Measurements from ENCODE around the gene ZNF362.
A peak's percentile ranks its signal among the peaks of the same experiment; 100 is the strongest.
"Not testable (repeated sequence)": the region's sequence is repeated elsewhere in the genome, so short reads cannot be mapped to it uniquely, and the experiment has no call there.

Gene ZNF362

GRCh38 chr1:33235521-33235920, 20.8 kb upstream of the ZNF362 start:
- DNase-seq (ENCODE audit: low spot score in 2 of 2) (no peak), ATAC-seq (ENCODE audit: low read depth) (no peak)
- no peak overlapping the region for H3K27ac Mint-ChIP-seq
- no peak overlapping the region for H3K4me3 Mint-ChIP-seq
- peaks cover 10% of the 10 kb centered on the region for H3K27me3 Mint-ChIP-seq
- no peaks in the 10 kb centered on the region for H3K36me3 Mint-ChIP-seq
- no peaks in the 10 kb centered on the region for H3K4me1 Mint-ChIP-seq
- no peaks in the 10 kb centered on the region for H3K9me3 Mint-ChIP-seq

GRCh38 chr1:33236498-33236897, 19.8 kb upstream of the ZNF362 start:
- no peak overlapping the region for H3K27ac Mint-ChIP-seq
- DNase-seq (ENCODE audit: low spot score in 2 of 2), result no peak
- no peaks in the 10 kb centered on the region for H3K4me1 Mint-ChIP-seq
- H3K9me3 Mint-ChIP-seq, result no peaks in the 10 kb centered on the region
- no peak overlapping the region for H3K4me3 Mint-ChIP-seq
- H3K36me3 Mint-ChIP-seq, result no peaks in the 10 kb centered on the region
- no peak for ATAC-seq (ENCODE audit: low read depth)
- H3K27me3 Mint-ChIP-seq, result peaks cover 8% of the 10 kb centered on the region

- Mint-ChIP-seq H3K4me3 (no peak overlapping the region), H3K9me3 (no peaks in the 10 kb centered on the region), H3K36me3 (no peaks in the 10 kb centered on the region), H3K4me1 (no peaks in the 10 kb centered on the region), H3K27ac (no peak overlapping the region), H3K27me3 (peaks cover 12% of the 10 kb centered on the region)
- DNase-seq (ENCODE audit: low spot score in 2 of 2) (no peak), ATAC-seq (ENCODE audit: low read depth) (peak; percentile 56)
These were observed 18.7 kb upstream of the ZNF362 start for GRCh38 chr1:33237579-33237978.

GRCh38 chr1:33238194-33238724, 18.0 kb upstream of the ZNF362 start:
- H3K36me3 Mint-ChIP-seq; ATAC-seq (ENCODE audit: low read depth); H3K4me1 Mint-ChIP-seq; H3K9me3 Mint-ChIP-seq; DNase-seq (ENCODE audit: low spot score in 2 of 2); H3K4me3 Mint-ChIP-seq; H3K27ac Mint-ChIP-seq; H3K27me3 Mint-ChIP-seq: not testable (repeated sequence)

GRCh38 chr1:33239410-33239809, 16.9 kb upstream of the ZNF362 start:
- not testable (repeated sequence) for H3K27me3 Mint-ChIP-seq; H3K27ac Mint-ChIP-seq; ATAC-seq (ENCODE audit: low read depth); H3K9me3 Mint-ChIP-seq; H3K4me1 Mint-ChIP-seq; DNase-seq (ENCODE audit: low spot score in 2 of 2); H3K36me3 Mint-ChIP-seq; H3K4me3 Mint-ChIP-seq

GRCh38 chr1:33241866-33242265, 14.4 kb upstream of the ZNF362 start:
- H3K4me1 Mint-ChIP-seq, result no peaks in the 10 kb centered on the region

GRCh38 chr1:33242652-33243051, 13.6 kb upstream of the ZNF362 start:
- H3K4me1 Mint-ChIP-seq, result no peaks in the 10 kb centered on the region
- H3K27me3 Mint-ChIP-seq, result peaks cover 7% of the 10 kb centered on the region
- no peaks in the 10 kb centered on the region for H3K9me3 Mint-ChIP-seq
- ATAC-seq (ENCODE audit: low read depth) (no peak), DNase-seq (ENCODE audit: low spot score in 2 of 2) (no peak)
- no peaks in the 10 kb centered on the region for H3K36me3 Mint-ChIP-seq
- no peak overlapping the region for H3K4me3 Mint-ChIP-seq
- H3K27ac Mint-ChIP-seq, result no peak overlapping the region

More at GRCh38 chr1:33241866-33242265, 14.4 kb upstream of the ZNF362 start:
- Mint-ChIP-seq H3K27me3 (peaks cover 7% of the 10 kb centered on the region), H3K36me3 (no peaks in the 10 kb centered on the region), H3K27ac (no peak overlapping the region), H3K4me3 (no peak overlapping the region), H3K9me3 (no peaks in the 10 kb centered on the region)
- ATAC-seq (ENCODE audit: low read depth) (no peak), DNase-seq (ENCODE audit: low spot score in 2 of 2) (no peak)

GRCh38 chr1:33244143-33244808, 12.0 kb upstream of the ZNF362 start:
- no peaks in the 10 kb centered on the region for H3K36me3 Mint-ChIP-seq
- no peak for DNase-seq (ENCODE audit: low spot score in 2 of 2)
- H3K27ac Mint-ChIP-seq, result peak overlapping the region; percentile 67
- H3K4me1 Mint-ChIP-seq, result no peaks in the 10 kb centered on the region
- no peak overlapping the region for H3K4me3 Mint-ChIP-seq
- H3K27me3 Mint-ChIP-seq, result peaks cover 18% of the 10 kb centered on the region
- H3K9me3 Mint-ChIP-seq, result no peaks in the 10 kb centered on the region
- ATAC-seq (ENCODE audit: low read depth), result no peak

- H3K27me3 Mint-ChIP-seq, result peaks cover 20% of the 10 kb centered on the region
- ATAC-seq (ENCODE audit: low read depth) (no peak), DNase-seq (ENCODE audit: low spot score in 2 of 2) (no peak)
- peak overlapping the region; percentile 67 for H3K27ac Mint-ChIP-seq
- H3K36me3 Mint-ChIP-seq, result no peaks in the 10 kb centered on the region
- no peaks in the 10 kb centered on the region for H3K4me1 Mint-ChIP-seq
- H3K4me3 Mint-ChIP-seq, result no peak overlapping the region
- H3K9me3 Mint-ChIP-seq, result no peaks in the 10 kb centered on the region
These were observed 11.5 kb upstream of the ZNF362 start for GRCh38 chr1:33244809-33245186.

- Mint-ChIP-seq H3K36me3 (no peaks in the 10 kb centered on the region), H3K27me3 (peaks cover 27% of the 10 kb centered on the region), H3K9me3 (no peaks in the 10 kb centered on the region), H3K27ac (no peak overlapping the region), H3K4me1 (no peaks in the 10 kb centered on the region), H3K4me3 (no peak overlapping the region)
- ATAC-seq (ENCODE audit: low read depth) (no peak), DNase-seq (ENCODE audit: low spot score in 2 of 2) (no peak)
These were observed 10.1 kb upstream of the ZNF362 start for GRCh38 chr1:33246171-33246570.

GRCh38 chr1:33247545-33247944, 8.7 kb upstream of the ZNF362 start:
- Mint-ChIP-seq H3K4me3 (no peak overlapping the region), H3K36me3 (no peaks in the 10 kb centered on the region), H3K9me3 (peaks cover 2% of the 10 kb centered on the region), H3K27me3 (peaks cover 29% of the 10 kb centered on the region), H3K27ac (no peak overlapping the region), H3K4me1 (no peaks in the 10 kb centered on the region)
- ATAC-seq (ENCODE audit: low read depth) (no peak), DNase-seq (ENCODE audit: low spot score in 2 of 2) (no peak)

- H3K4me3 Mint-ChIP-seq, result no peak overlapping the region
- H3K27me3 Mint-ChIP-seq, result peaks cover 29% of the 10 kb centered on the region
- no peaks in the 10 kb centered on the region for H3K36me3 Mint-ChIP-seq
- H3K27ac Mint-ChIP-seq, result no peak overlapping the region
- ATAC-seq (ENCODE audit: low read depth) (no peak), DNase-seq (ENCODE audit: low spot score in 2 of 2) (no peak)
- peaks cover 2% of the 10 kb centered on the region for H3K9me3 Mint-ChIP-seq
- H3K4me1 Mint-ChIP-seq, result no peaks in the 10 kb centered on the region
These were observed 8.0 kb upstream of the ZNF362 start for GRCh38 chr1:33248244-33248643.

GRCh38 chr1:33249422-33249821, 6.9 kb upstream of the ZNF362 start:
- Mint-ChIP-seq H3K4me1 (no peaks in the 10 kb centered on the region), H3K36me3 (no peaks in the 10 kb centered on the region), H3K27ac (no peak overlapping the region), H3K9me3 (peaks cover 2% of the 10 kb centered on the region), H3K4me3 (no peak overlapping the region), H3K27me3 (peaks cover 29% of the 10 kb centered on the region)
- DNase-seq (ENCODE audit: low spot score in 2 of 2), result no peak
- ATAC-seq (ENCODE audit: low read depth), result no peak

GRCh38 chr1:33250217-33250616, 6.1 kb upstream of the ZNF362 start:
- Mint-ChIP-seq H3K27ac (no peak overlapping the region), H3K4me3 (no peak overlapping the region), H3K4me1 (no peaks in the 10 kb centered on the region), H3K9me3 (peaks cover 2% of the 10 kb centered on the region), H3K36me3 (no peaks in the 10 kb centered on the region), H3K27me3 (peaks cover 29% of the 10 kb centered on the region)
- ATAC-seq (ENCODE audit: low read depth), result no peak
- DNase-seq (ENCODE audit: low spot score in 2 of 2), result no peak

GRCh38 chr1:33250724-33251123, 5.6 kb upstream of the ZNF362 start:
- Mint-ChIP-seq H3K27ac (no peak overlapping the region), H3K36me3 (no peaks in the 10 kb centered on the region), H3K4me1 (no peaks in the 10 kb centered on the region), H3K9me3 (peaks cover 2% of the 10 kb centered on the region), H3K27me3 (peaks cover 29% of the 10 kb centered on the region), H3K4me3 (no peak overlapping the region)
- ATAC-seq (ENCODE audit: low read depth) (no peak), DNase-seq (ENCODE audit: low spot score in 2 of 2) (no peak)
